ENCODE data around the gene FXN.

DNA sequence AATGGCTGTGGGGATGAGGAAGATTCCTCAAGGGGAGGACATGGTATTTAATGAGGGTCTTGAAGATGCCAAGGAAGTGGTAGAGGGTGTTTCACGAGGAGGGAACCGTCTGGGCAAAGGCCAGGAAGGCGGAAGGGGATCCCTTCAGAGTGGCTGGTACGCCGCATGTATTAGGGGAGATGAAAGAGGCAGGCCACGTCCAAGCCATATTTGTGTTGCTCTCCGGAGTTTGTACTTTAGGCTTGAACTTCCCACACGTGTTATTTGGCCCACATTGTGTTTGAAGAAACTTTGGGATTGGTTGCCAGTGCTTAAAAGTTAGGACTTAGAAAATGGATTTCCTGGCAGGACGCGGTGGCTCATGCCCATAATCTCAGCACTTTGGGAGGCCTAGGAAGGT, 1.2 kb downstream of the FXN start:
- TF ChIP-seq, protein P1, sequence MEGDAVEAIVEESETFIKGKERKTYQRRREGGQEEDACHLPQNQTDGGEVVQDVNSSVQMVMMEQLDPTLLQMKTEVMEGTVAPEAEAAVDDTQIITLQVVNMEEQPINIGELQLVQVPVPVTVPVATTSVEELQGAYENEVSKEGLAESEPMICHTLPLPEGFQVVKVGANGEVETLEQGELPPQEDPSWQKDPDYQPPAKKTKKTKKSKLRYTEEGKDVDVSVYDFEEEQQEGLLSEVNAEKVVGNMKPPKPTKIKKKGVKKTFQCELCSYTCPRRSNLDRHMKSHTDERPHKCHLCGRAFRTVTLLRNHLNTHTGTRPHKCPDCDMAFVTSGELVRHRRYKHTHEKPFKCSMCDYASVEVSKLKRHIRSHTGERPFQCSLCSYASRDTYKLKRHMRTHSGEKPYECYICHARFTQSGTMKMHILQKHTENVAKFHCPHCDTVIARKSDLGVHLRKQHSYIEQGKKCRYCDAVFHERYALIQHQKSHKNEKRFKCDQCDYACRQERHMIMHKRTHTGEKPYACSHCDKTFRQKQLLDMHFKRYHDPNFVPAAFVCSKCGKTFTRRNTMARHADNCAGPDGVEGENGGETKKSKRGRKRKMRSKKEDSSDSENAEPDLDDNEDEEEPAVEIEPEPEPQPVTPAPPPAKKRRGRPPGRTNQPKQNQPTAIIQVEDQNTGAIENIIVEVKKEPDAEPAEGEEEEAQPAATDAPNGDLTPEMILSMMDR (IDR thresholded peaks at IDR 0.05): no peak
- TF ChIP-seq EZH2 (IDR thresholded peaks at IDR 0.05; ENCODE audit: borderline replicate concordance, insufficient read depth, low read depth, low read length, poor library complexity, severe bottlenecking): no peak

All from B cell (primary cell).